ENCODE data around the gene ANO4.

Gene ANO4

GRCh38 chr12:101165319-101165718 is 370.7 kb downstream of the ANO4 start:
- Histone ChIP-seq H3K4me1 (ENCODE audit: control insufficient read depth, insufficient read depth, low read length) (no peaks in the 10 kb centered on the region), H3K36me3 (ENCODE audit: control insufficient read depth in 2 of 2, insufficient read depth in 1 of 2, low read length in 2 of 2) (no peaks in the 10 kb centered on the region), H3K9me3 (ENCODE audit: control insufficient read depth, insufficient read depth, low read depth, low read length) (no peaks in the 10 kb centered on the region), H3K4me3 (ENCODE audit: low read depth, low read length) (no peak overlapping the region), H3K27ac (ENCODE audit: extremely low read depth, low read depth, low read length) (no peak overlapping the region)
- CTCF ChIA-PET, result interaction anchor here (0.9 kb wide), 1 partner anchor 158 kb away, joined by 3 read pairs; no protein-coding TSS in a partner anchor
- POLR2A ChIA-PET, result no interaction called here
- TF ChIP-seq BCL11A (tag by site-specific recombination; IDR thresholded peaks at IDR 0.05; ENCODE audit: low read depth) (no peak), ZBTB1 (tag by site-specific recombination; IDR thresholded peaks at IDR 0.05) (no peak), ZNF777 (tag by site-specific recombination; IDR thresholded peaks at IDR 0.05; ENCODE audit: borderline replicate concordance) (no peak), MYNN (tag by site-specific recombination; IDR thresholded peaks at IDR 0.05; ENCODE audit: borderline replicate concordance) (no peak)

GRCh38 chr12:101166866-101167265 is 372.3 kb downstream of the ANO4 start:
- no peaks in the 10 kb centered on the region for H3K9me3 ChIP-seq (ENCODE audit: control insufficient read depth, insufficient read depth, low read depth, low read length)
- no peak overlapping the region for H3K27ac ChIP-seq (ENCODE audit: extremely low read depth, low read depth, low read length)
- ChIA-PET POLR2A (no interaction called here), CTCF (interaction anchor here (1.0 to 1.1 kb wide), 2 partner anchors 11 to 158 kb away, joined by 3 to 4 read pairs; no protein-coding TSS in a partner anchor)
- no peaks in the 10 kb centered on the region for H3K36me3 ChIP-seq (ENCODE audit: control insufficient read depth in 2 of 2, insufficient read depth in 1 of 2, low read length in 2 of 2)
- no peak for TF ChIP-seq ZNF112 (tag by site-specific recombination; IDR thresholded peaks at IDR 0.05)
- TF ChIP-seq GLI2 (tag by site-specific recombination; IDR thresholded peaks at IDR 0.05; ENCODE audit: borderline replicate concordance, low read depth), result no peak
- no peak for TF ChIP-seq ZNF433 (tag by site-specific recombination; IDR thresholded peaks at IDR 0.05; ENCODE audit: low read depth)
- TF ChIP-seq ZNF16 (tag by site-specific recombination; IDR thresholded peaks at IDR 0.05; ENCODE audit: low read depth), result no peak
- TF ChIP-seq TRIM28 (IDR thresholded peaks at IDR 0.05; ENCODE audit: borderline replicate concordance, low read length), result no peak
- no peak for TF ChIP-seq ZNF561 (tag by site-specific recombination; IDR thresholded peaks at IDR 0.05; ENCODE audit: borderline replicate concordance)
- TF ChIP-seq ZNF560 (tag by site-specific recombination; IDR thresholded peaks at IDR 0.05; ENCODE audit: borderline replicate concordance), result no peak
- TF ChIP-seq ZNF10 (tag by site-specific recombination; IDR thresholded peaks at IDR 0.05), result no peak
- TF ChIP-seq GLIS2 (tag by site-specific recombination; IDR thresholded peaks at IDR 0.05), result no peak
- TF ChIP-seq ZNF623 (tag by site-specific recombination; IDR thresholded peaks at IDR 0.05), result no peak
- H3K4me3 ChIP-seq (ENCODE audit: low read depth, low read length), result no peak overlapping the region
- no peaks in the 10 kb centered on the region for H3K4me1 ChIP-seq (ENCODE audit: control insufficient read depth, insufficient read depth, low read length)

- POLR2A ChIA-PET, result no interaction called here
- no peaks in the 10 kb centered on the region for H3K36me3 ChIP-seq (ENCODE audit: control insufficient read depth in 2 of 2, insufficient read depth in 1 of 2, low read length in 2 of 2)
- no peak overlapping the region for H3K4me3 ChIP-seq (ENCODE audit: low read depth, low read length)
- H3K27ac ChIP-seq (ENCODE audit: extremely low read depth, low read depth, low read length), result no peak overlapping the region
- H3K4me1 ChIP-seq (ENCODE audit: control insufficient read depth, insufficient read depth, low read length), result no peaks in the 10 kb centered on the region
- TF ChIP-seq ZNF623 (tag by site-specific recombination; IDR thresholded peaks at IDR 0.05), result no peak
- no peak for TF ChIP-seq KLF8 (tag by site-specific recombination; IDR thresholded peaks at IDR 0.05)
- no peak for TF ChIP-seq ZNF202 (tag by site-specific recombination; IDR thresholded peaks at IDR 0.05; ENCODE audit: borderline replicate concordance)
- H3K9me3 ChIP-seq (ENCODE audit: control insufficient read depth, insufficient read depth, low read depth, low read length), result no peaks in the 10 kb centered on the region
- CTCF ChIA-PET, result interaction anchor here (1.0 kb wide), 1 partner anchor 157 kb away, joined by 4 read pairs; no protein-coding TSS in a partner anchor
Observed at GRCh38 chr12:101168001-101168400, 373.4 kb downstream of the ANO4 start.

- Histone ChIP-seq H3K4me3 (ENCODE audit: low read depth, low read length) (no peak overlapping the region), H3K36me3 (ENCODE audit: control insufficient read depth in 2 of 2, insufficient read depth in 1 of 2, low read length in 2 of 2) (no peaks in the 10 kb centered on the region), H3K9me3 (ENCODE audit: control insufficient read depth, insufficient read depth, low read depth, low read length) (no peaks in the 10 kb centered on the region), H3K4me1 (ENCODE audit: control insufficient read depth, insufficient read depth, low read length) (no peaks in the 10 kb centered on the region), H3K27ac (ENCODE audit: extremely low read depth, low read depth, low read length) (no peak overlapping the region)
- ChIA-PET CTCF (interaction anchor here (0.8 to 2.7 kb wide), 4 partner anchors 19 to 153 kb away, joined by 3 to 12 read pairs (median 4); no protein-coding TSS in a partner anchor), POLR2A (no interaction called here)
- no peak for TF ChIP-seq ZNF354C (tag by site-specific recombination; IDR thresholded peaks at IDR 0.05; ENCODE audit: borderline replicate concordance, low read depth)
- TF ChIP-seq ZNF362 (tag by site-specific recombination; IDR thresholded peaks at IDR 0.05), result no peak
- no peak for TF ChIP-seq PATZ1 (tag by site-specific recombination; IDR thresholded peaks at IDR 0.05)
- no peak for TF ChIP-seq ZNF518A (tag by site-specific recombination; conservative IDR thresholded peaks at IDR 0.05; ENCODE audit: low read depth)
Observed at GRCh38 chr12:101172316-101172715, 377.7 kb downstream of the ANO4 start.

All from HEK293 (cell line).